Small intestine (tissue), 7 donors: ENCODE measurements around the gene PCED1A. TPM values are rescaled to one million over a fixed set of nuclear protein-coding genes. Genes with fewer than 3 reads are reported as not detected.

ENCODE experiments used
- DNase-seq, 2 donors: peaks; one replicate each; pipeline versions ENCODE4 v3.0.0 to v3.0.0-alpha.2; 2013
- FAIRE-seq: peaks from 2 replicates; lab custom pipeline; 2012; peaks lifted over from hg19 to GRCh38; lab: Jason Lieb, UNC
- H3K27ac ChIP-seq, 3 donors: one replicate each; pipeline ENCODE4 v1.5.1; 2013; ENCODE audit warnings: low read length in 2 of 3, mild to moderate bottlenecking in 2 of 3, control low read depth in 1 of 3, inconsistent platforms in 1 of 3, low read depth in 1 of 3, moderate library complexity in 1 of 3
- H3K27me3 ChIP-seq, 3 donors: one replicate each; pipeline ENCODE4 v1.6.1; 2013; ENCODE audit warnings: low read length in 3 of 3, inconsistent platforms in 1 of 3; ENCODE audit not compliant: control insufficient read depth in 3 of 3, insufficient read depth in 3 of 3
- H3K36me3 ChIP-seq, 3 donors: one replicate each; pipeline ENCODE4 v1.6.1; 2013; ENCODE audit warnings: low read length in 3 of 3, inconsistent platforms in 1 of 3, low read depth in 1 of 3, mild to moderate bottlenecking in 1 of 3, moderate library complexity in 1 of 3; ENCODE audit not compliant: control insufficient read depth in 3 of 3, insufficient read depth in 2 of 3
- H3K4me1 ChIP-seq, 3 donors: one replicate each; pipeline ENCODE4 v1.6.1; 2013; ENCODE audit warnings: low read length in 2 of 3, inconsistent platforms in 1 of 3, low read depth in 1 of 3, mild to moderate bottlenecking in 1 of 3, moderate library complexity in 1 of 3; ENCODE audit not compliant: control insufficient read depth in 3 of 3, insufficient read depth in 2 of 3
- H3K4me3 ChIP-seq, 3 donors: one replicate each; pipeline ENCODE4 v1.5.1; 2013; ENCODE audit warnings: low read length in 3 of 3, control low read depth in 1 of 3, inconsistent platforms in 1 of 3, low read depth in 1 of 3, mild to moderate bottlenecking in 1 of 3, moderate library complexity in 1 of 3
- H3K9me3 ChIP-seq, 2 donors: one replicate each; pipeline ENCODE4 v1.6.1; 2013; ENCODE audit warnings: low read depth in 1 of 2, low read length in 1 of 2; ENCODE audit not compliant: control insufficient read depth in 2 of 2, insufficient read depth in 1 of 2
- WGBS, 3 donors: extraction: QIAGEN DNeasy Blood & Tissue Kit; methylation state at CpG; one replicate each; pipeline ENCODE4 v1.1.7; 2013; 5-methylcytosine and 5-hydroxymethylcytosine counted together
- polyA plus RNA-seq, 4 donors: library from polyadenylated mRNA; stranded (reverse) in 3 of 4; unstranded in 1 of 4; fragments of 200-250 nt in 3 of 4; fragments of 120-200 nt in 1 of 4; gene quantifications; one replicate each; pipeline versions ENCODE4 v1.2.1 to v1.2.3, GENCODE V29; 2013
- donor health status: healthy with polysubstance abuse.
- donor health status: control.
- donor health status: control.
- donor health status: Bipolar disorder and iron deficiency.
- donor health status: healthy.

The PCED1A gene
- polyA plus RNA-seq, 4 donors = 19.9 to 63.3 (median 37.2) TPM

DNA sequence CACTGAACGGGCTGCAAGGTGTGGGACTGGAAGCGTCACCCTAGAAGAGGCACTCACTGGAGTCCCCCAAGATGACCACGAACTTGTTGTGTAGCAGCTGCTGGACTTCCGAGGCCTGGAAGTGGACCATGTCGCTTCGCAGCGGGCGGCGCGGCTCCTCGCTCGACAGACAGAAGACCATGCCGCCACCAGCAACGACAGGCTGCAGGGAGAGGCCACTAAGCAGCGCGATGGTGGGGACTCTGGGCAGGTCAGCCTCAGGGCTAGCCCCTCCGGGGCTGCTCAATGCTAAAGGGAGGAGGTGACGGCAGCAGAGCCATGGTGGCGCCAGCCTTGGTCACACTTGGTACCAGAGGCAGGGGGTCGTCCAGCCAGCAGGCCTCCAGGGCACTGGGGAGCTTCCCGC, 720 bp downstream of the PCED1A start:
- WGBS, 3 donors = 85 to 90% (median 89%) methylated on average over 20 to 21 of the region's 21 CpGs
- DNase-seq = peak in 1 of 2 donors; percentile 13
- no peak for FAIRE-seq

DNA sequence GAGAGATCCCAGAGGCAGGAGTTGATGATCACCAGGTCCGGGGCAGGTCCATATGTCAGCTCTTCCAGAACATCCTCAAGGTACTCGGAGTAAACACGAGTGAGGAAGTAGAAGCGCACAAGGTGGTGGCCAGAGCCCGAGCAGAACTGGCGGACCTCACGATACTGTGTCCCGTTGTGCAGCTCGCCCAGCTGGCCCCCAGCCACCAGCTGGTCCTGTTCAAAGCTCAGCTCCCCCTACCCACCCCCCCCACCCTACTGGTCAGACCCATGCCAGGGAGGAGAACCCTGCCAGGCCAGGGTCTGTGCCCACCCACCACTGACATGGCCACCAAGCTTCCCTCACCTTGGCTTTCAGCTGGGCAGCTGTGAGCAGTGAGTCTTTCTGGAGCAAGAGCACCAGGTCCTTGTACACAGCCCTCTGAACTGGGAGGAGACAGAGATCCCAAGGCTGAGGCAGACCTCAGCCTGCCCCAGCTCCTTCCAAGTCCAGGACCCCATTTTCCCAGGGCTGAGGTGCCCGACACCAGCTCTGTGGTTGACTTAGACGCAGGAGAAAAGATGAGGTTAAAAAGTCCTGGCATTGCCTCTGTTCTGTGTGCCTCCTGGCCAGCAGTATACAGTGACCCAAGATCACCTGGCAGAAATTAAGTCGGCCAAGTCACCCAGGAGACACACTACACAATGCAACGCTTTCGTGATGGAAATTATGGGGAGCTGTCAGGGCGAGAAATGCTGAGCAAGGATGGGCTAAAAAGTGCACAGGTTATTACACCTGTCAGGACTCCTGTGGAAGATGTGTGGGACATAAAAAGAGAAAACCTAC, 1.4 kb downstream of the PCED1A start:
- WGBS, 3 donors = 93 to 97% (median 96%) methylated on average over 15 of the region's 15 CpGs
- DNase-seq (no peak), FAIRE-seq (no peak)
- Histone ChIP-seq H3K36me3 (peaks cover 0 to 25% (median 0%) of the 10 kb centered on the region in 3 donors), H3K4me1 (peaks cover 0 to 12% (median 7%) of the 10 kb centered on the region in 3 donors), H3K4me3 (no peak overlapping the region), H3K27ac (no peak overlapping the region), H3K9me3 (no peaks in the 10 kb centered on the region), H3K27me3 (no peaks in the 10 kb centered on the region)

More for the DNA sequence above, 720 bp downstream of the PCED1A start:
- no peaks in the 10 kb centered on the region for H3K27me3 ChIP-seq
- peaks cover 0 to 25% (median 0%) of the 10 kb centered on the region in 3 donors for H3K36me3 ChIP-seq
- peaks cover 0 to 12% (median 7%) of the 10 kb centered on the region in 3 donors for H3K4me1 ChIP-seq
- H3K27ac ChIP-seq = no peak overlapping the region
- peak overlapping the region in 2 of 3 donors; percentile 81 to 90 for H3K4me3 ChIP-seq
- no peaks in the 10 kb centered on the region for H3K9me3 ChIP-seq

DNA sequence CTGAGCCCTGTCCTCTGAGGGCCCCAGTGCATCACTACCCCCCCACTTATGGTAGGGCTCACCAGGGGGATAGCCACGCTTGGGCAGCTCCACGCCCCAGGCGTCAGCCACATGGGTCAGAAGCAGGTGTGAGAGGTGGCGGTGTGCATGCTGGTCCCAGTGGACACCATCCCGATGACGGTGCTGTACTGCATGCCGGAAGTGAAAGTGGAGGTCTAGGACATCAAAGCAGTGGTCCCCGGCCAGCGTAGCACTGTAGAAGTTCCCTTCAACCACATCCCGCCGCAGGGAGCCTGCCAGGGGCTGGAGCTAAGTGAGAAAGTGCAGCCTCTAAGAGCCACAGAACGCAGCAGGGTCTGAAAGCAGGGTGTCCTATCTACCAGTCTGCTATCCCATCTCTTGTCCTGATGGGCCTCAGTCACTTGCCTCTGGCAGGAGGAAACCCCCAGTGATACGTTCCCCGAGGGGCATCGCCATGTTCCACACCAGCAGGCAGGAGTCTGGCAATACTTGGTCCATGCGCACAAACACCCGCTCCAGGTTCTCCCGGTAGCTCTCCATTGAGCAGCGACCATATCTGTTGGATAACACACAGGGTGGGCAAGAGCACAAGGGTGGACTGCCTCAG, 2.2 kb downstream of the PCED1A start:
- Histone ChIP-seq H3K9me3 (no peaks in the 10 kb centered on the region), H3K27me3 (no peaks in the 10 kb centered on the region), H3K27ac (no peak overlapping the region), H3K36me3 (peaks cover 0 to 25% (median 0%) of the 10 kb centered on the region in 3 donors), H3K4me1 (peaks cover 0 to 12% (median 7%) of the 10 kb centered on the region in 3 donors), H3K4me3 (no peak overlapping the region)
- 94 to 97% (median 96%) methylated on average over 19 of the region's 19 CpGs for WGBS, 3 donors
- no peak for DNase-seq
- no peak for FAIRE-seq

DNA sequence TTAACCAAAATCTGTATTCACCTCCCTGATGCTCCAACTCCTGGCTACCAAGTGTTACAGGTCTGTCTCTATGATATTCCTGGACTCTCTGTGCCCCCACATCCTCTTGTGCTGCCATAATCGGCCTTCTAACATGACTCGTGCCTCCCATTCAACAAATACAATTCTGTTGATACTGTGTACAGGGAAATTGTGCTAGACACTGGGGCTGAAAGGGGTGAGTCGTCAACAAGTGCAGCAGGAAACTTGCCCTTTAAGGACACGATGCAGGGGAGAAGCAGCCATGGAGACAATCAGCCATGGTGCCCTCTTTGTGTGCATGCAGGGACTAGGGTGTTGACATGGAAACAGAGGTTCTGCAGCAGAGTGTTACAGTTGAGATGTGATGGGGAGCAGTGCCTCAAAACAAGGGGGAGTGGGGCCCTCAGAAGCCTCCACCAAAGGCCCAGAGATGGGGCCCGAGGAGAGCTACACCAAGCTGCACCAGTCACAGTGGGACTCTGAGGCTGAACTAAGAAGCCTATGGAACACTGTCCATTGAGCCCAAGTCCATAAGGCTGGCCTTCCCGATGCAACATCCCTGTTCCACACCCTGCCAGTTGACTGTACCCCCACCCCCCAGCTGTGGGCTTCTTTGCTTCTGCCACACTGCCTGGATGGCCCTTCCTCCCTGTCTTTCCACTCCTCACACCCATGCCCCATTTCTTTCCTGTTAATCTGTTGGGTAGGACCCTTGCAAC, 3.1 kb downstream of the PCED1A start:
- H3K27me3 ChIP-seq = no peaks in the 10 kb centered on the region
- H3K4me3 ChIP-seq = no peak overlapping the region
- peaks cover 0 to 25% (median 0%) of the 10 kb centered on the region in 3 donors for H3K36me3 ChIP-seq
- no peak for FAIRE-seq
- H3K9me3 ChIP-seq = no peaks in the 10 kb centered on the region
- DNase-seq = no peak
- H3K27ac ChIP-seq = no peak overlapping the region
- WGBS, 3 donors = 87 to 91% (median 90%) methylated on average over 6 of the region's 6 CpGs
- peaks cover 0 to 12% (median 7%) of the 10 kb centered on the region in 3 donors for H3K4me1 ChIP-seq

DNA sequence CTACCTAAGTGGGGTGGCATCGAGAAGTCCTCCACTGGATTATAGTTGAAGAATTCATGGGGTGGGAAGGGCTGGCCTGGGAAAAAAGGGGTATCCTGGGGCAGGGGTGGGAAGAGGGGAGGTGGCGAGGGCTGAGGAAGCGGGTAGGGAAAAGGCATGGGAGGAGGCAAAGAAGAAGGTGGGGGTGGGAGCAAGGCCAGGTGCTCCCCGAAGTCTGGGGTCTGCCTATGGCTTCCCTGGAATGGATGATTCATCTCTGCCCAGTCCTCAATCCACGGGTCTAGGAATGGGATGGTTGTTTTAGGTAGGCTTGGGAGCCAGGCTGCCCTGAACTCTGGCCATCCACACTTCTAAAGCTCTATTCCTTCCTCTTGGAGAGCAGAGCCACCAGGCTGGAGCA, 4.4 kb downstream of the PCED1A start:
- WGBS, 3 donors = 71 to 90% (median 86%) methylated on average over 5 of the region's 5 CpGs
- no peaks in the 10 kb centered on the region for H3K27me3 ChIP-seq
- H3K4me3 ChIP-seq = no peak overlapping the region
- no peak overlapping the region for H3K27ac ChIP-seq
- FAIRE-seq (no peak), DNase-seq (no peak)
- no peaks in the 10 kb centered on the region for H3K9me3 ChIP-seq
- peaks cover 0 to 5% (median 0%) of the 10 kb centered on the region in 3 donors for H3K4me1 ChIP-seq
- H3K36me3 ChIP-seq = peaks cover 0 to 25% (median 0%) of the 10 kb centered on the region in 3 donors

DNA sequence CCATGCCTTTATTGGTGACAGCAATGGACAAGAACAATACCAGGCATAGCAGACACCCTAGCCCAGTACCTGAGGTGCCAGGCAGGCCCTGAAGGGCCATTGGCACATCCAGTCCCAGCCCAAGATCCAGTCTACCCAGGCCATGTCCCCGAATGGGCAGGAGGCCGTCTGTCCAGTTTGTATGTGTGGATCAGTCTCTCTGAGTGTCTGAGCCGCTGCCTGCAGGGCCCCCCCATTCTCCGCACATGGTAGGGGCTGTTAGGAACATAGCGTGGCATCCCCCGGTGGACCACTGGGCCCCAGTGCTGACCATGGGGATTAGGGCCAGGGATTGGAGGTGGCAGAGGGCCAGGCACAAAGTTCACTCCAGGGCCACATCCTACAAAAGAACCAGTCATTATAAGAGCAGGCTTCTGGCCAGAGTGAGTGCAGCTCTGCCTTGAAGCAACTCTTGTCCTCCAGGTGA, 5.1 kb downstream of the PCED1A start:
- no peak overlapping the region for H3K27ac ChIP-seq
- DNase-seq (no peak), FAIRE-seq (no peak)
- 80 to 94% (median 85%) methylated on average over 6 of the region's 6 CpGs for WGBS, 3 donors
- H3K36me3 ChIP-seq = peaks cover 0 to 25% (median 0%) of the 10 kb centered on the region in 3 donors
- H3K9me3 ChIP-seq = no peaks in the 10 kb centered on the region
- H3K4me3 ChIP-seq = no peak overlapping the region
- H3K27me3 ChIP-seq = no peaks in the 10 kb centered on the region
- H3K4me1 ChIP-seq = peaks cover 0 to 5% (median 0%) of the 10 kb centered on the region in 3 donors

DNA sequence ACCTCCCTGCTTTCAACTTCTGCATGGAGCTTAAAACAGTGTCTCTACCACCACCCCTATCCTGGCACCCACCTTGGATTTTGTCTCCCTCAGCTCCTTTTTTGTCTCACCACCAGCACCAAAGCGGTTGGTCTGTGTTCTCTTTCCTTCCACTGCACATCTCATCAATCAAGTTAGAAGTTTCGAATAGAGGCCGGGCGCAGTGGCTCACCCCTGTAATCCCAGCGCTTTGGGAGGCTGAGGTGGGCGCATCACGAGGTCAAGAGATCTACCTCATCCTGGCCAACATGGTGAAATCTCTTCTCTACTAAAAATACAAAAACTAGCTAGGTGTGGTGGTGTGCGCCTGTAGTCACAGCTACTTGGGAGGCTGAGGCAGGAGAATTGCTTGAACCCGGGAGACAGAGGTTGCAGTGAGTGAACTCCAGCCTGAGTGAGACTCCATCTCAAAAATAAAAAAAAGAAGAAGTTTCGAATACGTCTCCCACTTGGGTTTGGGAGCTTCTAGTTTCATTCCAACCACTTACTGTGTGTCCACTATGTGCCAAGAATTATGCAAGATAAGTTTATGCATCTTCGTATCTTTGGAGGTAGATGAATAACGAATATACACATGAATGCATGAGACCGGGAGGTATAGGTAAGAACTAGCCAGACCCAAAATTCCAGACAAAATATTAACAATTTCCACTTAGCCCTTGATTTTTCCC, 5.9 kb downstream of the PCED1A start:
- DNase-seq (no peak), FAIRE-seq (no peak)
- Histone ChIP-seq H3K27me3 (no peaks in the 10 kb centered on the region), H3K36me3 (peaks cover 0 to 25% (median 0%) of the 10 kb centered on the region in 3 donors), H3K4me3 (no peak overlapping the region), H3K4me1 (peaks cover 0 to 1% (median 0%) of the 10 kb centered on the region in 3 donors), H3K9me3 (no peaks in the 10 kb centered on the region), H3K27ac (no peak overlapping the region)
- WGBS, 3 donors = 94 to 95% (median 95%) methylated on average over 14 of the region's 14 CpGs
